HG02852 (cell line): ENCODE measurements around the gene POP4.
A peak's percentile ranks its signal among the peaks of the same experiment; 100 is the strongest.
"Not testable (repeated sequence)": the region's sequence is repeated elsewhere in the genome, so short reads cannot be mapped to it uniquely, and the experiment has no call there.

ENCODE experiments used
- ATAC-seq: cut with Tn5 transposase; IDR thresholded peaks from one replicate; pipeline ENCODE4 v1.9.1; 2021; ENCODE audit warnings: mild to moderate bottlenecking, moderate library complexity; ENCODE audit not compliant: unreplicated experiment

The POP4 gene

DNA sequence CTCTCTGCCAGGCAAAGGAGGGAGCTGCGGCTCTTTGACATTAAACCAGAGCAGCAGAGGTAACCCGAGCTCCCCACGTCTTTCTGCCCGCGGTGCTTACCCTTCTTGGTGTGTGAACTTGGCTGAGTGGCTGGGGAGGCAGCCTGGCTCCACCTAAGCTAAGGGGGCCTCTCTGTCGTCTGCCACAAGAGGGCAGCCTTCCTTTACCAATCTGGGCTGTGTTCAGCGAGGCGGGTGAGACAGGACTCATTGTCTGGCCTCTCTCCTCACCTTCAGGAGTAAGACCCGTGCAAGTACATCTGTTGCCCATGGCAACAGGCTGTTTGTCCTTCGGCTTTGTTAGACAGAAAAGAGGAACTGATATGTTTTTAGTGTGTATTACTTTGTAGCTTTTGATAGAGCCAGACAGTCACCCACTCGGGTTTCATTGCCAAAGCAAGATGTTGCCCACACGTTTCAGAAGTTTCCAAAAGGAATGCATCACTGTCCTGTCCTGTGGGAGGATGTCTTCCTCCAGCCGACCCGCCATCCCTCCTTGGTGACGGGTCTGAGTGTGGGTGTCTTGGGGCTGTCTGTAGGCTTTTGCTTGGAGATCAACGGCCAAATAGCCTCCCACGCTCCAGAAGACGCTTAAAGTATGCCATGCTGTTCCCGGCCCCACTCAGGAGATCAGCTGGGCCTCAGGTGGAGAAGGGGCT lies 4.6 kb downstream of the POP4 start:
- ATAC-seq, result peak; percentile 73

- no peak for ATAC-seq
Measured at GRCh38 chr19:29612121-29612520, 6.0 kb downstream of the POP4 start.

DNA sequence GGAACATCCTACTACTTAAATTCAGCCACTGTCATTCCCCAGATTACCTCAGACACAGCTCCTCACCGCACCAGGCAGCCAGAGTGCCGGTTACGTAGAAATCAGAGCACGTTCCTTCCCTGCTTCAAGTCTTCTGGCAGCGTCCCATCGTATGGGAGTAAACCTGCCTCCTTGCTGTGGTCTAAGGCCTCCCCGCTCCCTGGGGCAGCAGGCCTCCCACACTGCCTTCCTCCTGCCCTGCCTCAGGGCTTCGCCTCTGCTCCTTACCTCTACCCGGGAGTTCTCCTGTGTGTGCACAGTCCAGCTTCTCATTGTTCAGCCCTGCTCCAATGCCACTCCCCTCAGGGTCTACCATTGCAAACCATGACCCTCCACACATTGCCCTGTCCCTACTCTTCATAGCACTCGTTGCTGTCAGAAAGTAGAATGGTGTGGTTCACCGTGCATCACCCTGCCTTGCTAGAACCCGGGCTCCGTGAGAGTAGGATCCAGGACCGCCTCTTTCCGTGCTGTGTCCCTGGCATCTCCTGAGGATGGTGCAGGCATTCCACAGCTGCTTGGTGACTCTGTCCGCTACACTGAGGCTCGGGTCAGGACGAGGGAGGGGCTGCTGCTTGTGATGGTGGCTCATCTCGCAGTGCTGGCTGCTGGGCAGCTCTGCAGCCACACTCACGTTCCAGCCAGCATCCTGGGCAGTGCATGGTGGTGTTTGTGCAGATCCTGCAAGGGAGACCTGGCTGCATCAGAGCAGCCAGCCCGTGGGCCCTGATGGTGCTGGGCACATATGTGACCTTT lies 6.9 kb downstream of the POP4 start:
- ATAC-seq, result no peak

DNA sequence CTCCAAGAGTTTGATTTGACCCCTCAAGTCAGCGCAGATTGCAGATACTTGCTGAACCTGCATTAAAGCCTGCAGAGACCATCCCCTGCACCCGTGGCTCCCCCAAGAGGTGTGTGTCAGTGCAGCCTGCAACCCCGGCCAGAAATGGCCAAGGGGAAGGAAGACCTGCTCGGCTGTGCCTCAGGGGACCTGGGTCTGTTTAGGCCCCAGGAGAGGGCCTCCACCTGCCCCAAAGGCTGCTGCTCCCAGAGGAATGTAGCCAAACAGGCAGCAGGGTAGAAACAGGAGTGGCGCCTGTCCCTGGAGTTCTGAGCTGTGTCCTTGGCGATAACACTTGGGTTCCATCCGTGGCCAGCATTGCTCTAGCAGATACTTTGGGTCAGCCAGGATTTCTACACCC lies 8.0 kb downstream of the POP4 start:
- ATAC-seq, result no peak

- no peak for ATAC-seq
Measured at GRCh38 chr19:29614780-29615179, 8.7 kb downstream of the POP4 start.

GRCh38 chr19:29615891-29616425 lies 9.9 kb downstream of the POP4 start:
- no peak for ATAC-seq

- no peak for ATAC-seq
Measured at GRCh38 chr19:29616541-29616940, 10.5 kb downstream of the POP4 start.

DNA sequence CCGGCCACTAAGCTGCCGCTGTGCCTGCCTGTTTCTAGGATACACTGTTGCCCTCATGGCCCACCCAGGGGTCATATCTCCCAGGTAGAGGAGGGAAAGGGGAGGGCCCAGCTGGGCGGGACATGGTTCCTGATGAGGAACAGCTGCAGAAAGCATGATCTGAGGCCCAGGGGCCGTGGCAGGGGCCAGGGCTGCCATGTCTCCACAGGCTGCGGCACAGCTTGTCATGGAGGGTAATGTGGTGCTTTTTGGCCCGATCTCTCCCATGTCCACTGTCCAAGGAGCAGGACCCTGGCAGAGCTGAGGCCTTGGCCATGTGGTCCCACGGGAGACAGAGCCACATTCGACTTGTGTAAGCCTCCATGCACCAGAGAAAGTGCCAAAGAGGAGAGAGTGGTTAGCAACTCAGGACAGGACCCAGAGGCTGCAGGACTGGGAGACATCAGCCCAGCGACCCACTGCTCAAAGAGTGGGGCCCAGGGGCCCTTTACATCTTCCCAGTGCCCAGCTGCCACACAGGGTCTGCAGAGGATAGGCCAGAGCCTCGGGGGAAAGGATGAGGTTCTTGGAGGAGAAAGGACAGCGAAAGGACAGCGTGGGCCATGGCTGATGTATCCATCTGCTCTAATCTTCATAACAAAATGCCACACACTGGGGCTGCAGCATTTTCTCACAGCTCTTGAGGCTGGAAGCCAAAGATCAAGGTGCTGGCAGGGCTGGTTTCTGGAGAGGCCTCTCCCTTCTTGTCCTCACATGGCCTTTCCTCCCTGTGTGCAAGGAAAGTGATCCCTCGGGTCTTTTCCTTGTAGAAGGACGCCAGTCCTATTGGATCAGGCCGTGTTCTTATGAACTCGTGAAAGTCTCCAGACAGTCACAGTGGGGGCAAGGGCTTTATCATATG lies 11.5 kb downstream of the POP4 start:
- no peak for ATAC-seq

DNA sequence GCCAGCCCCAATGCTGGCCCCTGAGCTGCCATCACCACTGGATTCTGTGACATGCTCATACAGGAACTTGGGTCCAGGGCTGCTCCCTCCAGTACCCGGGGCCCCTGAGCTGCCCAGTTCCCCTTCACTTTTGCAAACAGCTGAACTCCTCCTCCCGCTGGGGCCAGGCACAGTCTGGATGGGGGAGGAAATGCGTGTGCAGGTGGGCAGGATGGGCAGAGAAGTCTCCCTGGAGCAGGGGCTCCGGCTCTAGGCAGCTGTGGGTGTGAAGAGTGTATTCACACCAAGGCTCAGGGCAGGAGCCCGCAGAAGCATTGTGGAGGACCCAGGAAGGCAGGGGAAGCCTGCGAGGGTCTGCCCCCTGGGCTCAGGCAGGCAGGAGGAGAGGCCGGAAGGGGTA lies 12.4 kb downstream of the POP4 start:
- ATAC-seq, result no peak

DNA sequence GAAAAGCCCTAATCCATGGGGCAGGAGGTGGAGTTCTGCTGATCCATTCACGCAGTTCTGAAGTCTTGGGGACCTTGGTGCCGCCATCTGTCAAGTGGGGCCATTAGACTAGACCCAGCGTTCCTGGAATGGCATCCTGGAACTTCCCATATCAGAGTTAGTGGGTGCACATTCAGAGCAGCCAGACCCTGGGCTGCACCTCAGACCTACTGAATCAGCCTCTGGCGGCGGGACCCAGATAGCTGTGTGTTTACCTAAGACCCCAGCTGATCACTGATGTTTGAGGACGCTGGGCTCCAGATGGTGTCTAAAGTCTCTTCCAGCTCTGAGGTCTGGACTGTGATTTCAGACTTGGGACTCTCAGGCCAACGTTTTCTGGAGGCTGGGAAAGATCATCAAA lies 12.8 kb downstream of the POP4 start:
- no peak for ATAC-seq

DNA sequence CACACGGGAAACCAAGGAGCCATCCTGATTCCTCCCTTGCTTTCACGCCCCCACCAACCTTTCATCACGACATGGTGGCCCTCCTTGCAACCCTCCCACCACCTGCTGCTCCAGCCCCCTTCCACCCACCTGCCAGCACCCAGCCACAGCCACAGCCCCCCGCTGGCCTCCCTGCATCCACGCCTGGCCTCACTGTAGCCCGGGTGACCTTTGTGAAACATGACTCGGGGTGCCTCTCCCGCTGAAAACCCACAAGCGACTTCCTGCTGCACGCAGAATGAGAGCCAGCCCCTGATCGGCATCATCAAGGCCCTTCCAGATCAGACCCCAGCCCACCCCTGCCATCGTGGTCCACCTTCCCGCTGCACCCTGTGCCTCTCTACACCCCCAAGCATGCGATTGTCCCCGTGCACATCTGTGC lies 14.9 kb downstream of the POP4 start:
- no peak for ATAC-seq

DNA sequence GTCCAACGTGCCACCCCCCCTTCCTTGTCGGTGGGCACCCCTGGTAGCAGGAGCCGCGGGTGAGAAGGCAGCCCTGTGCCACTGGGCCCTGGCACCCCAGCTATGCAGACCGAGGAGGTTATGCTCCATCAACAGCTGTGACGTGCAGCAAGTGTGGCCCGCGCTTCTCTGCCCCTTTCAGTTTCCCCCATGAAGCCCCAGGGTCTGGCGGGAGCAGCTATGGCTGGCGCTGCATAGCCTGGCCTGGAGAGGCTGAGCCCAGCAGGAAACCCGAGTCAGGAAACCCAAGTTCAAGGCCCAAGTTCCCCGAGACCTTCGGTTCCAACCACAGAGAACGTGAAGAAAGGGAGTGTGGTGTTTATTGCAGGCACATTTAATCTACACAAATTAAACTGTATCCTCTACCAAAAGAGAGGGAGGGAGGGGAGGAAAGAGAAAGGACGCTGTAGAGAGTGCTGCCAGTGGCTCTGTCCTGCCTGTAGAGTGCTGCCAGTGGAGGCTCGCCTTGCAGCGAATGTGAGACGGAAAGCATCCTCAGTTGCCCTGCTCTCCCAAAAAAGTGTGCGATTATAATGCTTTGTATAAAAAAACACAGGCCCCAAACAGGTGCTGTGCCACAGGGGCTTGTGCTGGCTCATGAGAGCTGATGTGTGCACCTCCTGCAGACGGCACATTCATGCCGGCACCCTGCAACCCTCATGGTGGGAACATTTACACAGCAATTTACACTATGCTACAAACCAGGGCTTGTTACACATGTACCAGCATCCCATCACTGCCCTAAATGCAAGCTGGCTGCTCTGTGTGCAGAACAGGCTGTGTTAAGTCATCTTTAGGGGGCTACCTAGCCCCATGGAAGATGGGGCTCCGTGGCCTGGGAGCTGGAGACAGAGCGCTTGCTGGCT lies 16.3 kb downstream of the POP4 start:
- no peak for ATAC-seq

DNA sequence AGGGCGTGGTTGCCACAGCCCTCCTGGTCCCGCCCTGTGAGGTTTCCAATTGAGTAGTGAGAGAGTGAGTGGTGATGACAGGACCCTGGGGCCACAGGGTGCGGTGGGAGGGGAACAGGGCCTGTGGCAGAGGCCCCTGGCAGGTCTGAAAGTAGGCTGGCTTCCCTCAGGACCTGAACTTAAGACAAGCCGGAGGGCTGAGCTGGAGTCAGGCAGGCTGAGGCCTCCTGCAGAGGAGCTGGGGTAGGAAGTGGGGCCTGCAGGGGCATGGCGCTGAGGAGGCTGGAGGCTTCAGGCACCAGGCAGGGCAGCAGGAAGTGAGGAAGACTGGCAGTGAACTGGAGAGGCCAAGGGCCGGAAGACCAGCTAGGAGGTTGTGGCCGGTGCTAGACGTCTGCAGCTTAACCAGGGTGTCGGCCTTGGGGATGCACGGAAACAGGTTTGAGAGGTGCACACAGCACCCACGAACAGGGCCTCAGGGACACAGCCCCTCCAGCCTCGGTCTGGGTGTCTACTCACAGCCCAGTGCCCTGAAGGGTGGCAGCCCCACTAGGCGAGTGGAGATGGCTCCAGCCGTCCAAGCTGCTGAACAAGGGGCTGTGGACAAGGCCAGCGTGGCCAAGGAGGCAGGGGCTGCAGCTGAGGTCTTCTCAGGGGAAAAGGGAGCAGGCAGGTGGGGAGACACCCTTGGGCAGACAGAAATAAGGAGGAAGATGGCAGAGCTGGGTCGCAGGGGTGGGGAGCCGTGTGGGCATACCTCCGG lies 17.8 kb downstream of the POP4 start:
- no peak for ATAC-seq

DNA sequence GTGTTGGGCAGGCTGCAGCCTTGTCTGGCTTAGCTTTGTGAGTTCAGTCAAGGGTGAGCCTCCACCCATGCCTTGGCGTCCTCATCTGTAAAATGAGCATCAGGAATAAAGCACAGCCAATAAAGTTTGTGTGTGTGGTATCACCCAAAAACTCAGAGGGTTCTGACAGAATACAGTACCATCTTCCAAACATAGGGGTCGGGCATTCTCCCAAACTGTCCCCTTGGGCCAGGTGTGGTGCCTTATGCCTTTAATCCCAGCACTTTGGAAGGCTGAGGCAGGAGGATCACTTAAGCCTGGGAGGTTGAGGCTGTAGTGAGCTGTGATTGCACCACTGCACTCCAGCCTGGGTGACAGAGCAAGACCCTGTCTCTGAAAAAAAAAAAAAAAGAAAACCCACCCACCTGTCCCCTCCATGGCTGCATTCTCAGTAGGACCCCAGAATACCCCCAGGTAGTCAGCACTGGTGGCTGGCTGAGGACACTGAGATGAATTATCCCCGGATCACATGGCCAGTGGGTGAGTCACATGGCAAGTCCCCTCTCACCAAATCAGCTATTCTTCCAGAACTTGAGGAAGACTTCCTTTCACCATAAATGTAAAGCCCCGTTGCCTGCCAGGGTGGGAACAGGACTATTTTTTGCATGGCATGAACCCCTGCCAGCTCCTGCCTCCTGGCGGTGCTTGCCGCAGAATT lies 18.6 kb downstream of the POP4 start:
- no peak for ATAC-seq

- ATAC-seq, result no peak
Measured at GRCh38 chr19:29625186-29625651, 19.1 kb downstream of the POP4 start.

- ATAC-seq, result no peak
Measured at GRCh38 chr19:29626386-29626785, 20.3 kb downstream of the POP4 start.

GRCh38 chr19:29626832-29627231 lies 20.7 kb downstream of the POP4 start:
- ATAC-seq, result not testable (repeated sequence)

GRCh38 chr19:29628661-29629385 lies 22.7 kb downstream of the POP4 start:
- ATAC-seq, result no peak
